ENCODE measurements around the gene APPBP2. TPM values are rescaled to one million over a fixed set of nuclear protein-coding genes. Genes with fewer than 3 reads are reported as not detected.

APPBP2 gene
- total RNA-seq, 1 donor from 2014 or later: 65.5 TPM

GRCh38 chr17:60403523-60403810 is 122.6 kb downstream of the APPBP2 start:
- Mint-ChIP-seq H3K27ac (no peak overlapping the region), H3K27me3 (ENCODE audit: low read depth) (no peaks in the 10 kb centered on the region), H3K9me3 (peaks cover 5% of the 10 kb centered on the region), H3K4me1 (no peaks in the 10 kb centered on the region), H3K36me3 (no peaks in the 10 kb centered on the region), H3K4me3 (no peak overlapping the region)
- TF ChIP-seq CTCF (IDR thresholded peaks at IDR 0.05; ENCODE audit: unreplicated experiment): no peak
- no peak for DNase-seq (ENCODE audit: low spot score in 2 of 2, unreplicated experiment in 2 of 2)

GRCh38 chr17:60401819-60402218 is 124.2 kb downstream of the APPBP2 start:
- Mint-ChIP-seq H3K4me3 (no peak overlapping the region), H3K36me3 (no peaks in the 10 kb centered on the region), H3K4me1 (no peaks in the 10 kb centered on the region), H3K9me3 (no peaks in the 10 kb centered on the region), H3K27me3 (ENCODE audit: low read depth) (no peaks in the 10 kb centered on the region), H3K27ac (no peak overlapping the region)
- TF ChIP-seq CTCF (IDR thresholded peaks at IDR 0.05; ENCODE audit: unreplicated experiment): no peak
- no peak for DNase-seq (ENCODE audit: low spot score in 2 of 2, unreplicated experiment in 2 of 2)

GRCh38 chr17:60398227-60398959 is 127.6 kb downstream of the APPBP2 start:
- Mint-ChIP-seq H3K9me3 (no peaks in the 10 kb centered on the region), H3K4me3 (no peak overlapping the region), H3K27ac (no peak overlapping the region), H3K27me3 (ENCODE audit: low read depth) (no peaks in the 10 kb centered on the region), H3K4me1 (peaks cover under 1% of the 10 kb centered on the region), H3K36me3 (no peaks in the 10 kb centered on the region)
- no peak for DNase-seq (ENCODE audit: low spot score in 2 of 2, unreplicated experiment in 2 of 2)
- no peak for TF ChIP-seq CTCF (IDR thresholded peaks at IDR 0.05; ENCODE audit: unreplicated experiment)

- TF ChIP-seq CTCF (IDR thresholded peaks at IDR 0.05; ENCODE audit: unreplicated experiment): no peak
- H3K27ac Mint-ChIP-seq: no peak overlapping the region
- H3K27me3 Mint-ChIP-seq (ENCODE audit: low read depth): no peaks in the 10 kb centered on the region
- no peak for DNase-seq (ENCODE audit: low spot score in 2 of 2, unreplicated experiment in 2 of 2)
- no peak overlapping the region for H3K4me3 Mint-ChIP-seq
- H3K36me3 Mint-ChIP-seq: no peaks in the 10 kb centered on the region
- H3K9me3 Mint-ChIP-seq: no peaks in the 10 kb centered on the region
- peaks cover 6% of the 10 kb centered on the region for H3K4me1 Mint-ChIP-seq
Measured at GRCh38 chr17:60396412-60396811, 129.6 kb downstream of the APPBP2 start.

GRCh38 chr17:60395508-60396065 is 130.5 kb downstream of the APPBP2 start:
- no peaks in the 10 kb centered on the region for H3K36me3 Mint-ChIP-seq
- peaks cover 12% of the 10 kb centered on the region for H3K4me1 Mint-ChIP-seq
- no peak for DNase-seq (ENCODE audit: low spot score in 2 of 2, unreplicated experiment in 2 of 2)
- H3K4me3 Mint-ChIP-seq: no peak overlapping the region
- H3K27ac Mint-ChIP-seq: no peak overlapping the region
- TF ChIP-seq CTCF (IDR thresholded peaks at IDR 0.05; ENCODE audit: unreplicated experiment): no peak
- no peaks in the 10 kb centered on the region for H3K27me3 Mint-ChIP-seq (ENCODE audit: low read depth)
- H3K9me3 Mint-ChIP-seq: no peaks in the 10 kb centered on the region
